Ammon's horn (tissue), 1 donor: Measurements from ENCODE around the gene HTT-AS.
A peak's percentile ranks its signal among the peaks of the same experiment; 100 is the strongest.

Experiments
- DNase-seq: peaks from one replicate; pipeline ENCODE4 v3.0.0-alpha.2; 2016; ENCODE audit warnings: low spot score

Gene HTT-AS

DNA sequence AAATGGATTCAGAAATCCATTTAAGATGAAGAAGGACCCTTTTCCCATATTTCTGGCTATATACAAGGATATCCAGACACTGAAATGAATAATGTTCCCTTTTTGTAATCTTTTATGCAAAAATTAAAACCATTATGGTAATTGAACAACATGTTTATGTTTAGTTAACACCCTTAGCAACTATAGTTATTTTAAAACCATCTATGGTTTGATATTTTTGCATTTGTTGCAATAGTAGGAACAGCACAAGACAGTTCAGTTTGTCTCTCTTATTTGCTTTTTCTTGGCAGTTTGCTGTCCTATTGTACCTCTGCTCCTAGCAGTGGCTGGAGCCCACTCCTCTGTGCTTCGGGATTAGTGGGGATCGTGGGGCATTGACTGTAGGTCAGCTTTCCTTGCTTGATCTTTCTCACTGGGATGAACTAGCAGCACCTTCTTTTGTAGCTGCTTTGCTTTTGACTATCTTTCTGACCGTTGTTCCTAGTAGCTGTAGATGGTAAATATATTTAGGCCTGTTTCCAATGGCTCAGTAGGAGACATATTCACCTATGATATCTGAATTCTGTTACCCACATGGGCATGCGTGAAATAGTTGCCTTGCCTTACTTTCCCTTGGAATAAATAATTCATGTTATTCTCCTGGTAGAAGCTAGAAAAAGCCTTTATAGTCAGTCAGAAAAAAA is 12.9 kb upstream of the HTT-AS start:
- no peak for DNase-seq

DNA sequence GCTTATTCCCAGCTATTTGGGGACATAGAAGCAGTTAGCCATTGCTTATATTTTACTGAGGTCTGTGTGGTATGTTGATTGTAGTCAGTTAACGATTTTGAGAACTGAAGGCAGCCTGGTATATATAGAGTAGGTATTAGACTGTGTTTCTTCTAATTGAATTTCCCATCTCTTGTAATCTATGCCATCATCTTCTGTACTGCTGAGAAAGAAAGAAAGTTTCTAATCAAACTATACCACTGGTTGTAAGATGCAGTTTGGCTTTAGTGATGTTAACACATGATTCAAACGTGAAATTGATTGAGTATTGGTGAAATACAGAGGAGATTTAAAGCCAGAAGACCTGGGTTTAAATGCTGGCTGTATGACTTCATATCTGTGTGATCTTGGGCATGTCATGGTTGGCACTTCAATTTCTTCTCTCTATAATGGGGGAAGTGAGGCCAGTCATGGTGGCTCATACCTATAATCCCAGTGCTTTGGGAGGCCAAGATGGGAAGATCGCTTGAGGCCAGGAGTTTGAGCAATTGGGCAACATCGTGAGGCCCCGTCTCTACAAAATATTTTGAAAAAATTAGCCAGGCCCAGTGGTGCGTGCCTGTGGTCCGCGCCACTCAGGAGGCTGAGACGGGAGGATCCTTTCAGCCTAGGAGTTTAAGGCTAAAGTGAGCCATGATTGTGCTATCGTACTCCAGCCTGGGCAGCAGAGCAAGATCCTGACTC is 11.8 kb upstream of the HTT-AS start:
- no peak for DNase-seq

DNA sequence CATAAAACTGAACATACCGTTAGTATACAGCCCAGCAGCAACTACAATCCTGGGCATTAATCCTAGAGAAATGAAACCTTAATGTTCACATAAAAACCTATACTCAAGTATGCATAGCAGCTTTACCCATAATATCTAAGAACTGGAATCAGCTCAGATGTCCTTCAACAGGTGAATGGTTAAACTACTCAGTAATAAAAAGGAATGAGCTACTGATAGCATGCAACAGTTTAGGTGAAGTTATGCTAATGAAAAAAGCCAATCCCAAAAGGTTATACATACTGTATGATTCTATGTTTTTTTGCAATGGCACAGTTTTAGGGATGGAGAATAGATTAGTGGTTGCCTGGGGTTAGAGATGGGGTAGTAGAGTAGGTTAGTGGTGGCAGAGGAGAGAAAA is 9.4 kb upstream of the HTT-AS start:
- no peak for DNase-seq

DNA sequence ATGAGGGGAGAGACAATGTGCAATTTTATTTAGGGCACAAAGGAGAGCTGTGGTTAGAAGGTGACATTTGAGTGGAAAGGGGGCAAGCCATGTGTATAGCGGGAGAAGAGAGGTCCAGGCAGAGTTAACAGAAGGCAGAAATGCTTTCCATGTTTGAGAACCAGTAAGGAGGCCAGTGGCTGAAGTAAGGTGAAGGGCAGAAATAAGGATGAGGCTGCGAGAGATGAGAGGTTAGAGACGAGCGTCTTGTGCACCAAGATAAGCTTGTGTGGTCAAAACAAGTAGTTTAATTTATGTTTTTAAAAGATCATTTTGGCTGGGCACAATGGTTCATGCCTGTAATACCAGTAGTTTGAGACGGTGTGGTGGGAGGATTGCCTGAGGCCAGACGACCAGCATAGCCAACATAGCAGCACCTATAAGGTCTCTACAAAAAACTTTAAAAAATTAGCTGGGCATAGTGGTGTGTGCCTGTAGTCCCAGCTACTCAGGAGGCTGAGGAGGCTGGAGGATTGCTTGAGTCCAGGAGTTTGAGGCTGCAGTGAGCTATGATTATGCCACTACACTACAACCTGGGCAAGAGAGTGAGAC is 8.7 kb upstream of the HTT-AS start:
- no peak for DNase-seq

DNA sequence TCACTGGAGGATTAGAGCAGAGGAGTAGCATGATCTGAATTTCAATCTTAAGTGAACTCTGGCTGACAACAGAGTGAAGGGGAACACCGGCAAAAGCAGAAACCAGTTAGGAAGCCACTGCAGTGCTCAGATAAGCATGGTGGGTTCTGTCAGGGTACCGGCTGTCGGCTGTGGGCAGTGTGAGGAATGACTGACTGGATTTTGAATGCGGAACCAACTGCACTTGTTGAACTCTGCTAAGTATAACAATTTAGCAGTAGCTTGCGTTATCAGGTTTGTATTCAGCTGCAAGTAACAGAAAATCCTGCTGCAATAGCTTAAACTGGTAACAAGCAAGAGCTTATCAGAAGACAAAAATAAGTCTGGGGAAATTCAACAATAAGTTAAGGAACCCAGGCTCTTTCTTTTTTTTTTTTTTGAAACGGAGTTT is 5.4 kb upstream of the HTT-AS start:
- DNase-seq, result no peak

DNA sequence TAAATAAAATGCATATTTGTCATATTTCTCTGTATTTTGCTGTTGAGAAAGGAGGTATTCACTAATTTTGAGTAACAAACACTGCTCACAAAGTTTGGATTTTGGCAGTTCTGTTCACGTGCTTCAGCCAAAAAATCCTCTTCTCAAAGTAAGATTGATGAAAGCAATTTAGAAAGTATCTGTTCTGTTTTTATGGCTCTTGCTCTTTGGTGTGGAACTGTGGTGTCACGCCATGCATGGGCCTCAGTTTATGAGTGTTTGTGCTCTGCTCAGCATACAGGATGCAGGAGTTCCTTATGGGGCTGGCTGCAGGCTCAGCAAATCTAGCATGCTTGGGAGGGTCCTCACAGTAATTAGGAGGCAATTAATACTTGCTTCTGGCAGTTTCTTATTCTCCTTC is 3.5 kb upstream of the HTT-AS start:
- DNase-seq, result no peak

DNA sequence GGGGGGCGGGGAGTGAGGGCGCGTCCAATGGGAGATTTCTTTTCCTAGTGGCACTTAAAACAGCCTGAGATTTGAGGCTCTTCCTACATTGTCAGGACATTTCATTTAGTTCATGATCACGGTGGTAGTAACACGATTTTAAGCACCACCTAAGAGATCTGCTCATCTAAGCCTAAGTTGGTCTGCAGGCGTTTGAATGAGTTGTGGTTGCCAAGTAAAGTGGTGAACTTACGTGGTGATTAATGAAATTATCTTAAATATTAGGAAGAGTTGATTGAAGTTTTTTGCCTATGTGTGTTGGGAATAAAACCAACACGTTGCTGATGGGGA is 1.3 kb upstream of the HTT-AS start:
- no peak for DNase-seq

DNA sequence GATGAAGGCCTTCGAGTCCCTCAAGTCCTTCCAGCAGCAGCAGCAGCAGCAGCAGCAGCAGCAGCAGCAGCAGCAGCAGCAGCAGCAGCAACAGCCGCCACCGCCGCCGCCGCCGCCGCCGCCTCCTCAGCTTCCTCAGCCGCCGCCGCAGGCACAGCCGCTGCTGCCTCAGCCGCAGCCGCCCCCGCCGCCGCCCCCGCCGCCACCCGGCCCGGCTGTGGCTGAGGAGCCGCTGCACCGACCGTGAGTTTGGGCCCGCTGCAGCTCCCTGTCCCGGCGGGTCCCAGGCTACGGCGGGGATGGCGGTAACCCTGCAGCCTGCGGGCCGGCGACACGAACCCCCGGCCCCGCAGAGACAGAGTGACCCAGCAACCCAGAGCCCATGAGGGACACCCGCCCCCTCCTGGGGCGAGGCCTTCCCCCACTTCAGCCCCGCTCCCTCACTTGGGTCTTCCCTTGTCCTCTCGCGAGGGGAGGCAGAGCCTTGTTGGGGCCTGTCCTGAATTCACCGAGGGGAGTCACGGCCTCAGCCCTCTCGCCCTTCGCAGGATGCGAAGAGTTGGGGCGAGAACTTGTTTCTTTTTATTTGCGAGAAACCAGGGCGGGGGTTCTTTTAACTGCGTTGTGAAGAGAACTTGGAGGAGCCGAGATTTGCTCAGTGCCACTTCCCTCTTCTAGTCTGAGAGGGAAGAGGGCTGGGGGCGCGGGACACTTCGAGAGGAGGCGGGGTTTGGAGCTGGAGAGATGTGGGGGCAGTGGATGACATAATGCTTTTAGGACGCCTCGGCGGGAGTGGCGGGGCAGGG is 711 bp upstream of the HTT-AS start:
- peak; percentile 57 for DNase-seq

DNA sequence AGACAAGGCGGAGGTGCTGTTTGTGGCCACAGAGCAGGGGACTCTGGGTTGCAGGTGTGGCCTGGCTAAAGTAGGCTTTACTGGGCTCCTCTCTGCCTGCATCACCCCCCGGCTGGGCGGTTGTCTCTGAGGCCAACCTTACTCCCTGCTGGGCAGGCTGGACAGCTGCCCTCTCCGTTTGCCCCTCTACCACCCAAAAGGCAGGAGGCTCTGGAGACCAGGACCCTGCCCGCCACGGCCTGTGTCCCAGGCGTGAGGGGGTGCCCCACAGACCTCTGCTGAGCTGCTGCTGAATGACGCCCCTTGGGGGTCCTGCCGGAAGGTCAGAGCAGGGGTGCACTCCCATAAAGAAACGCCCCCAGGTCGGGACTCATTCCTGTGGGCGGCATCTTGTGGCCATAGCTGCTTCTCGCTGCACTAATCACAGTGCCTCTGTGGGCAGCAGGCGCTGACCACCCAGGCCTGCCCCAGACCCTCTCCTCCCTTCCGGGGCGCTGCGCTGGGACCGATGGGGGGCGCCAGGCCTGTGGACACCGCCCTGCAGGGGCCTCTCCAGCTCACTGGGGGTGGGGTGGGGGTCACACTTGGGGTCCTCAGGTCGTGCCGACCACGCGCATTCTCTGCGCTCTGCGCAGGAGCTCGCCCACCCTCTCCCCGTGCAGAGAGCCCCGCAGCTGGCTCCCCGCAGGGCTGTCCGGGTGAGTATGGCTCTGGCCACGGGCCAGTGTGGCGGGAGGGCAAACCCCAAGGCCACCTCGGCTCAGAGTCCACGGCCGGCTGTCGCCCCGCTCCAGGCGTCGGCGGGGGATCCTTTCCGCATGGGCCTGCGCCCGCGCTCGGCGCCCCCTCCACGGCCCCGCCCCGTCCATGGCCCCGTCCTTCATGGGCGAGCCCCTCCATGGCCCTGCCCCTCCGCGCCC is 920 bp downstream of the HTT-AS start:
- DNase-seq, result no peak

DNA sequence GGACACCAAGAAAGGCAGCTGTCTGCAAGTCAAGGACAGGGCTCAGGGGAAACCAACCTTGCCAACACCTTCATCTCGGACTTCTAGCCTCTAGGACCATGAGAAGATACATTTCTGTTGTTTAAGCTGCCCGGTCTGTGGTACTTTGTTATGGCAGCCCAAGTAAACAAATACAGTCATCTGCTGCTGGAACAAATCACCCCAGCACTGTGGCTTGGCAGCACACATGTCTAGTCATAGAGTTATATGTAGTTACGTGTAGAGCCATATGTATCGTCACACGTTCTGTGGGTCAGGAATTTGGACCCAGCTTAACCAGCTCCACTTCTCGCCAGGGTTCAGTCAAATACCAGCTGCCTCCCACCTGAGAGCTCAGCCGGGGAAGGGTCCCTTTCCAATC is 2.5 kb downstream of the HTT-AS start:
- DNase-seq, result no peak

DNA sequence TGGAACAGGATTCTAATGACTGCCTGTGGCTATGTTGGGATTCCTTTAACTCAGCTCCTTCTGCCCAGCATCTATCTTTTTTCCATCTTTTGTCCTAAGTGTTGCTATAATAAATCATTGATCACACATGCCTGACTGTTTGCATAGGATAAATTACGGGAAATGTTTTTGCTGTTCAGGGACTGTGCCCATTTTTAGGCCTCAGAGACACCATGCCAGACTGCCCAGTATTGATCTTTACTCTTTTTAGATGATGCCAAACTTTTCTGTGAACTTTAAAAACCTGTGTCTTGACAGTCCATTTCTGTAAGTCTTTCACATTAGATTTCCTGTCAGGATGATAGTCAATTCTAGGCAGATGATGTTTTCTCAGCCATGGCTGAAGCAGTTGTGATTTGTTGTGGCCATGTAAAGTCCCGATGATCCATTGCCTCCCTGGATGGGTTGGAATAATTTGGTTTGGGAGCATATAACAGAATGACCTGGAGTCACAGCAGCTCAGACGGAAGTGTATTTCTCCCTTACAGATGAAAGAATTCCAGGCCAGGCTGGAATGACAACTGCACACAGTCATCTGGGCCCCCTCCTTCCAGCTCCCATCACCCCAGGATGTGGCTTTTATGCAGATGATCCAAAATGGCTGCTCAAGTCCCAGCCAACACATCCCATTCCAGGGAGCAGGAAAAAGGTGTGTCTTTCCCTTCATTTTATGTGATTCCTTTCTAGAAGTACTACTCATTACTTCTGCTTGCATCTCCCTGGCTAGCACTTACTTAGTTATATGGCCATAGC is 3.4 kb downstream of the HTT-AS start:
- no peak for DNase-seq

DNA sequence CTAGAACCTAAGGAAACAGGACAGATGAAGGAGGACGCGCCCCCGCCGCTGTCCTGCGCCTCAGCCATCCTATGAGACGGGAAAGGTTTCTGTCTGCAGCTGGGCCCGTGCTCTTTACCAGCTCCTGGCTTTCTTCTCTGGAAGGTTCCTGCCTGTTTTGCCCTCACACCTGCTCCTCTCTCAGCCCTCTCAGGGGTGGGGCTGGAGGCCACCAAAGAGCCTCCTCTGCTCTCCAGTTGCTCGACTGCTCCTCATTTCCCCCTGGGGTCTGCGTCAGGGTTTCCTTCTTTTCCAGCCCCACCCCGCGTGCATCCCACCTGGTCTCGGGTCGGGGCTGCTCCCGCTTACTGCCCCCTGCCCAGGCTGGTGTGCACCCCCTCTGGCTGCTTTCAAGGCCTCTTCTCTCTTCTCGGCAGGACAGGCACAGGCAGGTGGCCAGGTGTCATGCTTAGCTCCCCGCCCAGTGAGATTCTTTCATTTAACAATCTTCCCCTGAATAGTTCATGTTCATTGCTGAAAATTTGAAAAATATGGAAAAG is 4.6 kb downstream of the HTT-AS start:
- DNase-seq, result no peak

DNA sequence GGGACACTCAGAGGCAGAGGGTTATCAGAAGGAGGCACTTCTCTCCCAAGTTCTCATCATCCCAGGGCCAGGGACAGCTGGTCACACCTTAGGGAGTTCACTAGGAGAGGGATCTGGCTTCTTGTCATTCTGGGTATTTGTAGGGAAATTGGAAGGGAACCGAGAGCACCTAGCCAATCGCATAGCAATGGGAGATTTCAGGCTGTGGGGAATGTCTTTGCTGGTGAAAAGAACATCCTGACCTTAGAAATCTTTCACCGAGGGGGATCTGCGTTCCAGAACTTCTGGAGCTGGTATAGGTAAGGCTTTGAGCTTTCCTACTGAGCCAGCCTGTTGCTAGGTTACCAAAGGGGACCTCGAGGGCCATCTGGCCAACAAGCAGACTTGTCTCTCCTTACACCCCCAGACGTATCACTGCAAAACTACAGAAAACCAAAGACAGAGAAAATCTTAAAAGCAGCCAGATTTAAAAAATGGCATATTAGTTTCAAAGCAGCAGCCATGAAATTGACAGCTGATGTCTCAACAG is 6.8 kb downstream of the HTT-AS start:
- DNase-seq, result no peak

DNA sequence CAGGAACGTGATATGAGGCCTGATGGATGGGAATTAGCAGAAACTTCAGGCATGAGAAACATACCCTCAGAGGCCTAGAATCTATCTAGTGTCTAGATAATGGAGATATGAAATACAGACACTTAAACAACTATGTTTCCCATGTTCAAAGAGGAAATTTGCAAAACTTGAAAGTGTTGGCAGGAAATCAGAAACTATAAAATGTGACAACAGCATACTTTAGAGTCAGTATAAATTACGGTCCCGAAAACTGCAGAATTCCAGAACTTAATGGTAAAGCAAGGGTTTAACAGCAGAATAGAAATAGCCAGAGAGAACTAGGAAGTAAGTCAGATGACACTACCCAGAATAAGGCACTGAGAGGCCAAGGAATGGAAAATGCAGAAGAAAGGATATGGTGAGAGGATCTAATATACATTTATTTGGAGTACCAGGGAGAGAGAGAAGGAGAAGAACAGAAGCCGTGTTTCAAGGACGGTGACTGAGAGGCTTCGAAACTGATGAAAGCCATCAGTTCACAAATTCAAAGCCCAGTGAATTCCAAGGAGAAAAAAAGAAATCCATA is 7.4 kb downstream of the HTT-AS start:
- no peak for DNase-seq

DNA sequence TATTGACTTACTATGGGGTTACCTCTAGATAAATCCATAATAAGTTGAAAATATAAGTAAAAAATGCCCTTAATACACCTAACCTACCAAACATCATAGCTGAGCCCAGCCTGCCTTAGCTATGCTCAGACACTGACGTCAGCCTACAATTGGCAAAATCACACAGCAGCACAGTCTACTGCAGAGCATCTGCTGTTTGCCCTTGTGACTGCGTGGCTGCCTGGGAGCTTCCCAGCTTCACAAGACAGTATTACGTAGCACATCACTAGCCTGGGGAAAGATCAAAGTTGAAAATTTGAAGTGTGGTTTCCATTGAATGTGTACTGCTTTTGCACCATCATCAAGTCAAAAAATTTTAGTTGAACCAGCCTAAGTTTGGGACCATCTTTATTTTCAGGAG is 8.8 kb downstream of the HTT-AS start:
- DNase-seq, result no peak

DNA sequence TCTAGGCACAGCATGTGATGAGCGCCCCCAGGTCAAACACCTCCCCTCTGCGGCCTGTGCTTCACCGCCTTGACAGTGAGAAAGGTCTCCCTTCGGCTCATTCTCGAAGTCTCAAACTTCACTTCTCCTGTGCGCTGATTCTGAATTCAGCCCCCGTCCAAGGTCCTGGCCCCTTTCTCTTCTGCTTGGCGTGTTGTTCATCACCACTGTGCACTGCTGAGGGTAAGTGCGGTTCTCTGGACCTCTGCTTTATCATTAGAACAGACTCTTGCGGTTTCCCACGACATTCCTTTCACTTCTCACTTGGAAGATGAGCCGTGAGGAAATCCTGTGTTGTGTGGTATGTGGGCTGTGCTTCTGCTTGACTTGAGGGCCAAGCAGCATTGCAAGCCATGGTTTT is 11.9 kb downstream of the HTT-AS start:
- no peak for DNase-seq

DNA sequence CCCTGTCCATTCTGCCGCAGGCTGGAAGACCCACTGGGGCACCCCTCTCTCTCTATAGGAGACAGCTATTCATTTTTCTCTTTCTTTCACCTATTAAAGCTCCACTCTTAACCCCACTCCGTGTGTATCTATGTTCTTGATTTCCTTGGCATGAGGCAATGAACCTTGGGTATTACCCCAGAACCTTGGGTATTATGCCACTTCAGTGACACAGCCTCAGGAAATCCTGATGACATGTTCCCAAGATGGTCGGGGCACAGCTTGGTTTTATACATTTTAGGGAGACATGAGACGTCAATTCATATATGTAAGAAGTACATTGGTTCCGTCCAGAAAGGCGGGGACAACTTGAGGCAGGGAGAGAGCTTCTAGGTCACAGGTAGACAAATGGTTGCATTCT is 13.4 kb downstream of the HTT-AS start:
- DNase-seq, result no peak

DNA sequence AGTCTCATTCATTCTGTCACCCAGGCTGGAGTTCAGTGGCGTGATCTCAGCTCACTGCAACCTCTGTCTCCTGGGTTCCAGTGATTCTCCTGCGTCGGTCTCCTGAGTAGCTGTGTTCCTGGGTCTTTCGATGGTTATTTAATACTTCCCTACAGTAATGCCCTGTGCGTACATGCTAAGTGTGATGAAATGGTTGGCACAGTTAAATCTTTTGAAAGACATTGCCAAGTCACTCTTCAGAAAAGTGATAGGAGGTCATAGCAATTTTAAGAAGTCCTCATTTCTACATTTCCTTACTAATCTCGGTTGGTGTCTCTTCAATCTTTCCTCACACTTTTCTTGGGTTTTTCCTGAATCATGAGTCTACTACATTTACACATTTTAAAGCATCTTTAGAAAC is 14.4 kb downstream of the HTT-AS start:
- DNase-seq, result no peak

DNA sequence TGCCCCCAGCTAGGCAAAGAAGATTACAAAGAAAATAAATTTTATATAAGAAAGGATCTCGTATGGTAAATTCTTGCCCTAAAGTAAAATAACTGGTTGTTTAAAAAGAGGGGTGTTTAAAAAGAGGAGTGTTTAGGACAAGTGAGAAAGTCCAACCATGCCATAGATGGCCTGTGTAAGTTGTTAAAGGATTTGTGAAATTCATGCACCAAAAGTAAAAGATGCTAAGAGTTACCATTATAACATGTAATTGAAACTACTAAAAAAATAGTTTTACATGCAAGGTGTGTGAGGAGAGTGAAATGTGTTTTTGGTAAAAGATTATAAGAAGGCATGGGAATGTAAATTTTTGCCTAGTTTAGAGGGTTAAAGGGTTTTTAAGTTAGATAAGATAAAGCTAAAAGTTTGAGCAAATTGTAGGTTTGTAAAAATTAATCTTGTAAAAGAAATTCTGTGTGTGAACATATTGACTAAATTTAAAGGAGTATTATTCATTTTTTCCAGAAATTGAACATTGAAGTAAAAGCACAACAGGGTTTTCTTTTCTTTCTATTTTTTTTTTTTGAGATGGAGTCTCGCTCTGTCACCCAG is 20.1 kb downstream of the HTT-AS start:
- no peak for DNase-seq
